GM19193 (cell line): ENCODE data around the gene SARDH.

Experiments
- POLR2A ChIP-seq: IDR thresholded peaks from 4 replicates; pipeline ENCODE4 v1.6.1; 2011; ENCODE audit not compliant: insufficient read depth, insufficient read length; ENCODE audit errors: extremely low read depth

SARDH gene

GRCh38 chr9:133754187-133754586, 16.0 kb upstream of the SARDH start:
- no peak for TF ChIP-seq POLR2A

GRCh38 chr9:133752739-133753446, 14.7 kb upstream of the SARDH start:
- TF ChIP-seq POLR2A: no peak

GRCh38 chr9:133750982-133751649, 13.0 kb upstream of the SARDH start:
- no peak for TF ChIP-seq POLR2A

GRCh38 chr9:133747309-133747708, 9.2 kb upstream of the SARDH start:
- TF ChIP-seq POLR2A: no peak

- TF ChIP-seq POLR2A: no peak
Observed at GRCh38 chr9:133742849-133743444, 4.8 kb upstream of the SARDH start.

GRCh38 chr9:133742251-133742650, 4.1 kb upstream of the SARDH start:
- no peak for TF ChIP-seq POLR2A

- no peak for TF ChIP-seq POLR2A
Observed at GRCh38 chr9:133741716-133742115, 3.6 kb upstream of the SARDH start.

- TF ChIP-seq POLR2A: no peak
Observed at GRCh38 chr9:133740911-133741310, 2.8 kb upstream of the SARDH start.

- TF ChIP-seq POLR2A: no peak
Observed at GRCh38 chr9:133739408-133740280, 1.5 kb upstream of the SARDH start.

GRCh38 chr9:133738640-133739225, 581 bp upstream of the SARDH start:
- no peak for TF ChIP-seq POLR2A

- TF ChIP-seq POLR2A: no peak
Observed at GRCh38 chr9:133737071-133737773, 930 bp downstream of the SARDH start.

GRCh38 chr9:133735931-133736330, 2.2 kb downstream of the SARDH start:
- TF ChIP-seq POLR2A: no peak

- TF ChIP-seq POLR2A: no peak
Observed at GRCh38 chr9:133735415-133735775, 2.8 kb downstream of the SARDH start.
